ENCODE data around the gene CRB2. TPM values are rescaled to one million over a fixed set of nuclear protein-coding genes. Genes with fewer than 3 reads are reported as not detected.

CRB2 gene
- total RNA-seq, 3 donors from 2014 or later, result 0.03 TPM; not detected in 2

GRCh38 chr9:123399803-123400378, 43.9 kb downstream of the CRB2 start:
- H3K27me3 Mint-ChIP-seq (ENCODE audit: low read depth), result no peaks in the 10 kb centered on the region
- no peak overlapping the region for H3K4me3 Mint-ChIP-seq
- ATAC-seq (no peak), DNase-seq (no peak)
- H3K4me1 Mint-ChIP-seq (ENCODE audit: low read depth), result no peaks in the 10 kb centered on the region
- peaks cover 5% of the 10 kb centered on the region for H3K36me3 Mint-ChIP-seq (ENCODE audit: insufficient read depth)
- no peaks in the 10 kb centered on the region for H3K9me3 Mint-ChIP-seq

GRCh38 chr9:123400926-123401503, 45.0 kb downstream of the CRB2 start:
- no peaks in the 10 kb centered on the region for H3K4me1 Mint-ChIP-seq (ENCODE audit: low read depth)
- H3K36me3 Mint-ChIP-seq (ENCODE audit: insufficient read depth), result peaks cover 4% of the 10 kb centered on the region
- H3K27me3 Mint-ChIP-seq (ENCODE audit: low read depth), result no peaks in the 10 kb centered on the region
- ATAC-seq (no peak), DNase-seq (no peak)
- H3K9me3 Mint-ChIP-seq, result no peaks in the 10 kb centered on the region
- H3K4me3 Mint-ChIP-seq, result no peak overlapping the region

- H3K36me3 Mint-ChIP-seq (ENCODE audit: insufficient read depth), result peaks cover 4% of the 10 kb centered on the region
- no peaks in the 10 kb centered on the region for H3K9me3 Mint-ChIP-seq
- H3K4me3 Mint-ChIP-seq, result no peak overlapping the region
- no peak for DNase-seq
- ATAC-seq, result peak in 1 of 2 donors; percentile 50
- H3K4me1 Mint-ChIP-seq (ENCODE audit: low read depth), result peaks cover 8% of the 10 kb centered on the region
- no peaks in the 10 kb centered on the region for H3K27me3 Mint-ChIP-seq (ENCODE audit: low read depth)
Measured at GRCh38 chr9:123401879-123402513, 46.0 kb downstream of the CRB2 start.

GRCh38 chr9:123402981-123403509, 47.0 kb downstream of the CRB2 start:
- no peaks in the 10 kb centered on the region for H3K9me3 Mint-ChIP-seq
- H3K36me3 Mint-ChIP-seq (ENCODE audit: insufficient read depth), result peaks cover 4% of the 10 kb centered on the region
- H3K27me3 Mint-ChIP-seq (ENCODE audit: low read depth), result no peaks in the 10 kb centered on the region
- no peak overlapping the region for H3K4me3 Mint-ChIP-seq
- DNase-seq (no peak), ATAC-seq (no peak)
- peaks cover 8% of the 10 kb centered on the region for H3K4me1 Mint-ChIP-seq (ENCODE audit: low read depth)

- DNase-seq (no peak), ATAC-seq (no peak)
- H3K4me1 Mint-ChIP-seq (ENCODE audit: low read depth), result peaks cover 8% of the 10 kb centered on the region
- no peaks in the 10 kb centered on the region for H3K9me3 Mint-ChIP-seq
- no peaks in the 10 kb centered on the region for H3K27me3 Mint-ChIP-seq (ENCODE audit: low read depth)
- H3K4me3 Mint-ChIP-seq, result no peak overlapping the region
- H3K36me3 Mint-ChIP-seq (ENCODE audit: insufficient read depth), result no peaks in the 10 kb centered on the region
Measured at GRCh38 chr9:123406016-123406415, 50.0 kb downstream of the CRB2 start.

- no peak for DNase-seq
- Mint-ChIP-seq H3K27me3 (ENCODE audit: low read depth) (no peaks in the 10 kb centered on the region), H3K36me3 (ENCODE audit: insufficient read depth) (no peaks in the 10 kb centered on the region), H3K9me3 (no peaks in the 10 kb centered on the region), H3K4me1 (ENCODE audit: low read depth) (peaks cover 8% of the 10 kb centered on the region), H3K4me3 (no peak overlapping the region)
- ATAC-seq, result no peak
Measured at GRCh38 chr9:123406691-123407216, 50.8 kb downstream of the CRB2 start.

- H3K9me3 Mint-ChIP-seq, result no peaks in the 10 kb centered on the region
- ATAC-seq (peak in 1 of 2 donors; percentile 14), DNase-seq (no peak)
- H3K36me3 Mint-ChIP-seq (ENCODE audit: insufficient read depth), result no peaks in the 10 kb centered on the region
- H3K4me3 Mint-ChIP-seq, result no peak overlapping the region
- peaks cover 8% of the 10 kb centered on the region for H3K4me1 Mint-ChIP-seq (ENCODE audit: low read depth)
- no peaks in the 10 kb centered on the region for H3K27me3 Mint-ChIP-seq (ENCODE audit: low read depth)
Measured at GRCh38 chr9:123407217-123407851, 51.3 kb downstream of the CRB2 start.

GRCh38 chr9:123408313-123409262, 52.6 kb downstream of the CRB2 start:
- Mint-ChIP-seq H3K36me3 (ENCODE audit: insufficient read depth) (no peaks in the 10 kb centered on the region), H3K4me3 (no peak overlapping the region), H3K4me1 (ENCODE audit: low read depth) (peaks cover 8% of the 10 kb centered on the region), H3K9me3 (no peaks in the 10 kb centered on the region), H3K27me3 (ENCODE audit: low read depth) (no peaks in the 10 kb centered on the region)
- ATAC-seq, result no peak
- no peak for DNase-seq

- Mint-ChIP-seq H3K36me3 (ENCODE audit: insufficient read depth) (peaks cover 4% of the 10 kb centered on the region), H3K4me3 (no peak overlapping the region), H3K4me1 (ENCODE audit: low read depth) (peaks cover 8% of the 10 kb centered on the region), H3K27me3 (ENCODE audit: low read depth) (no peaks in the 10 kb centered on the region), H3K9me3 (no peaks in the 10 kb centered on the region)
- ATAC-seq, result no peak
- DNase-seq, result no peak
Measured at GRCh38 chr9:123410281-123410910, 54.4 kb downstream of the CRB2 start.

GRCh38 chr9:123411191-123411590, 55.2 kb downstream of the CRB2 start:
- Mint-ChIP-seq H3K9me3 (no peaks in the 10 kb centered on the region), H3K4me3 (no peak overlapping the region), H3K4me1 (ENCODE audit: low read depth) (peaks cover 7% of the 10 kb centered on the region), H3K27me3 (ENCODE audit: low read depth) (no peaks in the 10 kb centered on the region), H3K36me3 (ENCODE audit: insufficient read depth) (peaks cover 4% of the 10 kb centered on the region)
- DNase-seq, result no peak
- no peak for ATAC-seq

- no peak for ATAC-seq
- Mint-ChIP-seq H3K9me3 (no peaks in the 10 kb centered on the region), H3K36me3 (ENCODE audit: insufficient read depth) (peaks cover 7% of the 10 kb centered on the region), H3K4me3 (no peak overlapping the region), H3K4me1 (ENCODE audit: low read depth) (peaks cover 2% of the 10 kb centered on the region), H3K27me3 (ENCODE audit: low read depth) (no peaks in the 10 kb centered on the region)
- no peak for DNase-seq
Measured at GRCh38 chr9:123411636-123412035, 55.6 kb downstream of the CRB2 start.

GRCh38 chr9:123412171-123412820, 56.3 kb downstream of the CRB2 start:
- H3K4me1 Mint-ChIP-seq (ENCODE audit: low read depth), result no peaks in the 10 kb centered on the region
- H3K4me3 Mint-ChIP-seq, result no peak overlapping the region
- no peaks in the 10 kb centered on the region for H3K27me3 Mint-ChIP-seq (ENCODE audit: low read depth)
- DNase-seq (no peak), ATAC-seq (no peak)
- H3K36me3 Mint-ChIP-seq (ENCODE audit: insufficient read depth), result peaks cover 7% of the 10 kb centered on the region
- H3K9me3 Mint-ChIP-seq, result no peaks in the 10 kb centered on the region

GRCh38 chr9:123414204-123414603, 58.2 kb downstream of the CRB2 start:
- ATAC-seq (no peak), DNase-seq (no peak)
- Mint-ChIP-seq H3K4me1 (ENCODE audit: low read depth) (no peaks in the 10 kb centered on the region), H3K27me3 (ENCODE audit: low read depth) (no peaks in the 10 kb centered on the region), H3K4me3 (no peak overlapping the region), H3K36me3 (ENCODE audit: insufficient read depth) (peaks cover 13% of the 10 kb centered on the region), H3K9me3 (no peaks in the 10 kb centered on the region)
